Epithelial cell of proximal tubule (primary cell): ENCODE results near the gene FANCD2. TPM values are rescaled to one million over a fixed set of nuclear protein-coding genes. Genes with fewer than 3 reads are reported as not detected.

Source experiments
- total RNA-seq: library from RNA; depleted of rRNA; stranded (reverse); fragments of >200 nt; gene quantifications from 2 replicates; pipeline ENCODE4 v1.2.3, GENCODE V29; 2015

FANCD2 gene
- total RNA-seq, 1 donor from 2014 or later = 25.9 TPM

Other genes starting within 250 kb of the FANCD2 start
- 54.7 and 73.9 TPM in 2 replicates for gene TADA3, start 234.0 kb upstream of the FANCD2 start, total RNA-seq
- gene ARPC4, start 233.4 kb upstream of the FANCD2 start, total RNA-seq = 153 and 296 TPM in 2 replicates
- gene TTLL3, start 216.2 kb upstream of the FANCD2 start, total RNA-seq = 5.3 and 9.7 TPM in 2 replicates
- gene RPUSD3, start 182.4 kb upstream of the FANCD2 start, total RNA-seq = 45.1 and 71.8 TPM in 2 replicates
- not detected in 2 replicates for gene CIDEC, start 146.2 kb upstream of the FANCD2 start, total RNA-seq
- gene JAGN1, start 135.8 kb upstream of the FANCD2 start, total RNA-seq = 27.8 and 39.1 TPM in 2 replicates
- gene IL17RE, start 123.6 kb upstream of the FANCD2 start, total RNA-seq = 4.1 and 4.8 TPM in 2 replicates
- gene IL17RC, start 109.3 kb upstream of the FANCD2 start, total RNA-seq = 33.2 and 35.3 TPM in 2 replicates
- 20.5 and 36.6 TPM in 2 replicates for gene CRELD1, start 92.6 kb upstream of the FANCD2 start, total RNA-seq
- gene PRRT3, start 74.0 kb upstream of the FANCD2 start, total RNA-seq = 1.3 and 2.4 TPM in 2 replicates
- gene EMC3, start 39.6 kb upstream of the FANCD2 start, total RNA-seq = 32.1 and 51.0 TPM in 2 replicates
- gene FANCD2OS, start 81.8 kb downstream of the FANCD2 start, total RNA-seq = not detected in 2 replicates
- 97.2 and 176 TPM in 2 replicates for gene BRK1, start 89.2 kb downstream of the FANCD2 start, total RNA-seq
- gene VHL, start 115.3 kb downstream of the FANCD2 start, total RNA-seq = 33.5 and 34.9 TPM in 2 replicates
- 15.3 and 22.0 TPM in 2 replicates for gene IRAK2, start 138.5 kb downstream of the FANCD2 start, total RNA-seq
- gene TATDN2, start 222.0 kb downstream of the FANCD2 start, total RNA-seq = 14.0 and 14.6 TPM in 2 replicates